ENCODE data around the gene STON2. TPM values are rescaled to one million over a fixed set of nuclear protein-coding genes. Genes with fewer than 3 reads are reported as not detected.

The STON2 gene
- total RNA-seq, 2 experiments from 2014 or later = 0.13 TPM; not detected in 1

- Mint-ChIP-seq H3K36me3 (ENCODE audit: low read depth) (no peaks in the 10 kb centered on the region), H3K4me3 (no peak overlapping the region), H3K27me3 (ENCODE audit: low read depth) (no peaks in the 10 kb centered on the region), H3K9me3 (ENCODE audit: insufficient read depth) (no peaks in the 10 kb centered on the region), H3K4me1 (ENCODE audit: low read depth) (no peaks in the 10 kb centered on the region), H3K27ac (no peak overlapping the region)
- CTCF ChIA-PET = no interaction called here
- ATAC-seq = no peak
- DNase-seq = no peak
- POLR2A ChIA-PET = no interaction called here
These were observed 118.8 kb downstream of the STON2 start for GRCh38 chr14:81281332-81281731.

GRCh38 chr14:81280136-81280791 lies 119.9 kb downstream of the STON2 start:
- H3K27me3 Mint-ChIP-seq (ENCODE audit: low read depth) = no peaks in the 10 kb centered on the region
- ChIA-PET CTCF (no interaction called here), POLR2A (no interaction called here)
- no peaks in the 10 kb centered on the region for H3K4me1 Mint-ChIP-seq (ENCODE audit: low read depth)
- no peak for DNase-seq
- no peak overlapping the region for H3K4me3 Mint-ChIP-seq
- H3K36me3 Mint-ChIP-seq (ENCODE audit: low read depth) = no peaks in the 10 kb centered on the region
- H3K9me3 Mint-ChIP-seq (ENCODE audit: insufficient read depth) = no peaks in the 10 kb centered on the region
- no peak for ATAC-seq
- H3K27ac Mint-ChIP-seq = no peak overlapping the region

GRCh38 chr14:81277096-81277495 lies 123.0 kb downstream of the STON2 start:
- no peaks in the 10 kb centered on the region for H3K9me3 Mint-ChIP-seq (ENCODE audit: insufficient read depth)
- H3K27ac Mint-ChIP-seq = no peak overlapping the region
- no peaks in the 10 kb centered on the region for H3K36me3 Mint-ChIP-seq (ENCODE audit: low read depth)
- CTCF ChIA-PET = interaction anchor here (1.8 kb wide), 1 partner anchor 11 kb away, joined by 4 read pairs; no protein-coding TSS in a partner anchor
- ATAC-seq = no peak
- POLR2A ChIA-PET = no interaction called here
- H3K4me1 Mint-ChIP-seq (ENCODE audit: low read depth) = no peaks in the 10 kb centered on the region
- no peak for DNase-seq
- no peak overlapping the region for H3K4me3 Mint-ChIP-seq
- no peaks in the 10 kb centered on the region for H3K27me3 Mint-ChIP-seq (ENCODE audit: low read depth)

- Mint-ChIP-seq H3K4me3 (no peak overlapping the region), H3K36me3 (ENCODE audit: low read depth) (no peaks in the 10 kb centered on the region), H3K27ac (no peak overlapping the region), H3K9me3 (ENCODE audit: insufficient read depth) (no peaks in the 10 kb centered on the region), H3K27me3 (ENCODE audit: low read depth) (no peaks in the 10 kb centered on the region), H3K4me1 (ENCODE audit: low read depth) (no peaks in the 10 kb centered on the region)
- CTCF ChIA-PET = interaction anchor here (0.9 to 1.2 kb wide), 2 partner anchors 177 to 189 kb away, joined by 3 to 6 read pairs; no protein-coding TSS in a partner anchor
- POLR2A ChIA-PET = no interaction called here
- ATAC-seq (no peak), DNase-seq (no peak)
These were observed 123.8 kb downstream of the STON2 start for GRCh38 chr14:81276073-81277069.

GRCh38 chr14:81275305-81276072 lies 124.6 kb downstream of the STON2 start:
- no peaks in the 10 kb centered on the region for H3K9me3 Mint-ChIP-seq (ENCODE audit: insufficient read depth)
- no peak overlapping the region for H3K27ac Mint-ChIP-seq
- ChIA-PET POLR2A (no interaction called here), CTCF (interaction anchor here (1.2 kb wide), 1 partner anchor 190 kb away, joined by 3 read pairs; no protein-coding TSS in a partner anchor)
- no peak overlapping the region for H3K4me3 Mint-ChIP-seq
- ATAC-seq (no peak), DNase-seq (no peak)
- no peaks in the 10 kb centered on the region for H3K36me3 Mint-ChIP-seq (ENCODE audit: low read depth)
- no peaks in the 10 kb centered on the region for H3K4me1 Mint-ChIP-seq (ENCODE audit: low read depth)
- no peaks in the 10 kb centered on the region for H3K27me3 Mint-ChIP-seq (ENCODE audit: low read depth)

GRCh38 chr14:81273961-81274575 lies 126.1 kb downstream of the STON2 start:
- H3K27me3 Mint-ChIP-seq (ENCODE audit: low read depth) = peaks cover 2% of the 10 kb centered on the region
- no peaks in the 10 kb centered on the region for H3K9me3 Mint-ChIP-seq (ENCODE audit: insufficient read depth)
- no peak overlapping the region for H3K27ac Mint-ChIP-seq
- H3K4me3 Mint-ChIP-seq = no peak overlapping the region
- ATAC-seq (no peak), DNase-seq (no peak)
- ChIA-PET POLR2A (no interaction called here), CTCF (interaction anchor here (1.3 kb wide), 1 partner anchor 179 kb away, joined by 3 read pairs; no protein-coding TSS in a partner anchor)
- no peaks in the 10 kb centered on the region for H3K4me1 Mint-ChIP-seq (ENCODE audit: low read depth)
- no peaks in the 10 kb centered on the region for H3K36me3 Mint-ChIP-seq (ENCODE audit: low read depth)

GRCh38 chr14:81273521-81273920 lies 126.6 kb downstream of the STON2 start:
- Mint-ChIP-seq H3K4me1 (ENCODE audit: low read depth) (no peaks in the 10 kb centered on the region), H3K27me3 (ENCODE audit: low read depth) (peaks cover 5% of the 10 kb centered on the region), H3K36me3 (ENCODE audit: low read depth) (no peaks in the 10 kb centered on the region), H3K4me3 (no peak overlapping the region), H3K9me3 (ENCODE audit: insufficient read depth) (no peaks in the 10 kb centered on the region), H3K27ac (no peak overlapping the region)
- ChIA-PET CTCF (interaction anchor here (0.7 to 6.9 kb wide), 3 partner anchors 179 to 191 kb away, joined by 3 to 71 read pairs (median 3); no protein-coding TSS in a partner anchor), POLR2A (no interaction called here)
- ATAC-seq (no peak), DNase-seq (no peak)

- ChIA-PET POLR2A (interaction anchor here (1.7 kb wide), 1 partner anchor 192 kb away, joined by 6 read pairs; no protein-coding TSS in a partner anchor), CTCF (interaction anchor here (1.4 to 6.9 kb wide), 3 partner anchors 18 to 192 kb away, joined by 4 to 71 read pairs (median 55); no protein-coding TSS in a partner anchor)
- Mint-ChIP-seq H3K4me1 (ENCODE audit: low read depth) (peaks cover 9% of the 10 kb centered on the region), H3K27me3 (ENCODE audit: low read depth) (peaks cover 14% of the 10 kb centered on the region), H3K27ac (no peak overlapping the region), H3K9me3 (ENCODE audit: insufficient read depth) (no peaks in the 10 kb centered on the region), H3K36me3 (ENCODE audit: low read depth) (no peaks in the 10 kb centered on the region), H3K4me3 (no peak overlapping the region)
- no peak for DNase-seq
- no peak for ATAC-seq
These were observed 127.8 kb downstream of the STON2 start for GRCh38 chr14:81272317-81272716.

- H3K36me3 Mint-ChIP-seq (ENCODE audit: low read depth) = no peaks in the 10 kb centered on the region
- H3K4me3 Mint-ChIP-seq = no peak overlapping the region
- POLR2A ChIA-PET = no interaction called here
- CTCF ChIA-PET = interaction anchor here (0.6 to 6.9 kb wide), 10 partner anchors 9 to 255 kb away, joined by 3 to 71 read pairs (median 4); no protein-coding TSS in a partner anchor
- ATAC-seq (no peak), DNase-seq (no peak)
- peaks cover 27% of the 10 kb centered on the region for H3K27me3 Mint-ChIP-seq (ENCODE audit: low read depth)
- H3K9me3 Mint-ChIP-seq (ENCODE audit: insufficient read depth) = no peaks in the 10 kb centered on the region
- peaks cover 9% of the 10 kb centered on the region for H3K4me1 Mint-ChIP-seq (ENCODE audit: low read depth)
- no peak overlapping the region for H3K27ac Mint-ChIP-seq
These were observed 130.1 kb downstream of the STON2 start for GRCh38 chr14:81269979-81270375.

GRCh38 chr14:81269100-81269978 lies 130.8 kb downstream of the STON2 start:
- Mint-ChIP-seq H3K27me3 (ENCODE audit: low read depth) (peaks cover 27% of the 10 kb centered on the region), H3K27ac (no peak overlapping the region), H3K9me3 (ENCODE audit: insufficient read depth) (no peaks in the 10 kb centered on the region), H3K36me3 (ENCODE audit: low read depth) (no peaks in the 10 kb centered on the region), H3K4me3 (no peak overlapping the region), H3K4me1 (ENCODE audit: low read depth) (peaks cover 9% of the 10 kb centered on the region)
- peak; percentile 70 for ATAC-seq
- peak; percentile 39 for DNase-seq
- ChIA-PET CTCF (interaction anchor here (0.6 to 6.9 kb wide), 12 partner anchors 9 to 297 kb away, joined by 3 to 71 read pairs (median 4); no protein-coding TSS in a partner anchor), POLR2A (no interaction called here)
